DMS 273 (cell line): ENCODE measurements around the gene EMP2.
"Not testable (repeated sequence)": the region's sequence is repeated elsewhere in the genome, so short reads cannot be mapped to it uniquely, and the experiment has no call there.

Experiments used
- DNase-seq: peaks from one replicate; lab custom pipeline; 2025; ENCODE audit not compliant: unreplicated experiment; lab: John Stamatoyannopoulos, UW

Gene EMP2

GRCh38 chr16:10525214-10525825 is 55.1 kb downstream of the EMP2 start:
- DNase-seq: no peak

- no peak for DNase-seq
These were observed 57.4 kb downstream of the EMP2 start for GRCh38 chr16:10522966-10523365.

GRCh38 chr16:10521681-10522274 is 58.6 kb downstream of the EMP2 start:
- DNase-seq: peak; percentile 79

- DNase-seq: no peak
These were observed 59.4 kb downstream of the EMP2 start for GRCh38 chr16:10520869-10521578.

DNA sequence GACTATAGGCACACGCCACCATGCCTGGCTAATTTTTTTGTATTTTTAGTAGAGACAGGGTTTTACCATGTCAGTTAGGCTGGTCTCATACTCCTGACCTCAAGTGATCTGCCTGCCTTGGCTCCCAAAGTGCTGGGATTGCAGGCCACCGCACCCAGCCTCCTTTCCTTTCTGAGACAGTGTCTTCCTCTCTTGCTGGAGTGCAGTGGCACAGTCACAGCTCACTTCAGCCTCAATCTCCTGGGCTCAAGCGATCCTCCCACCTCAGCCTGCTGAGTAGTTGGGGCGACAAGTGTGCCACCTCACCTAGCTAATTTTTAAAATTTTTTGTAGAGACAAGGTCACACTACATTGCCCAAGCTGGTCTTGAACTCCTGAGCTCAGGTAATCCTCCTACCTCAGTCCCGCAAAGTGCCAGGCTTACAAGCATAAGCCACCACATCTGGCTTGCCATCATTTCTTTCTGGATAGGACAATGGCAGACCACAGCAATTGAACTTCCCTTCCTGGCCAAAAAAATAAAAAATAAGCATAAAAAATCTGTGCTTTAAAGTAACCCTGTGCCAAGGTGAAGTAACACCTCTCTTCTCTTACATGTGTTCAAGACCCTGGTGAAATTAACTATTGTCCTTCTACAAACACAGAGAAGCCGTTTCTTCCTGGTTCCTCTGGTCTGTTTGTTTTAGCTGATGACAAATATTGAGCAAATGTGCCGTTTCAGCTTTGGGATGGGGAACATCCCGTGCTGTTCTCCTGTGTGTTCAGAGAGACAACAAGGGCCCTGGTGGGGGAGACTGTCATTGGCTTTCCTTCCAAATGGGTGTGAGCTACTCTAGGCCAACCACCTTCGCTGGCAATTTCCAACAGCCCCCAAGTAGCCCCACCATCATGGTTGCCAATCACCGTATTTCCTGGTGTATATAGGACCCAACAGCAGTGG is 60.2 kb downstream of the EMP2 start:
- no peak for DNase-seq

GRCh38 chr16:10519297-10519696 is 61.1 kb downstream of the EMP2 start:
- no peak for DNase-seq

DNA sequence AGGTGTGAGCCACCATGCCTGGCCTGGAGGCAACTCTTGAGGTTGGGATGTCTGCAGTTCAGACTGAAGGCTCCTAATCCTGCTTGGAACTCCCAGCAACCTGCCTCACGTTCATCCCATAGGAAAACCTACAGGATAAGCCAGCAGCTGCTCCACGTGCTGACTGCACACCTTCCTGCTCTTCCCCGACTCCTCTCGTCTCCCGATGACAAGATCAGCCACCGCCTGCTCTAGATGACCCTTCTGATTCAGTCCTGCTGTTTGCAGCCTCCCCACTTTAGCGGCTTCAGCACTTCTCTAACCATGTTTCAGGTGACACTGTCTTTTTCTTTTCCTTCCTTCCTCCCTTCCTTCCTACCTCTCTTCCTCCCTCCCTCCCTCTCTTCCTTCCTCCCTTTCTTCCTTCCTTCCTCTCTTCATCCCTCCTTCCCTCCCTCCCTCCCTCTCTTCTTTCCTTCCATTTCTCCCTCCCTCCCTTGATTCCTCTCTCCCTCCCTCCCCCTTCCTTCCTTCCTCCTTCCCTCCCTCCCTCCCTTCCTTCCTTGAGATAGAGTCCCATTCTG is 61.8 kb downstream of the EMP2 start:
- DNase-seq: no peak

GRCh38 chr16:10517868-10518267 is 62.5 kb downstream of the EMP2 start:
- no peak for DNase-seq

GRCh38 chr16:10514369-10515055 is 65.9 kb downstream of the EMP2 start:
- DNase-seq: peak; percentile 80

DNA sequence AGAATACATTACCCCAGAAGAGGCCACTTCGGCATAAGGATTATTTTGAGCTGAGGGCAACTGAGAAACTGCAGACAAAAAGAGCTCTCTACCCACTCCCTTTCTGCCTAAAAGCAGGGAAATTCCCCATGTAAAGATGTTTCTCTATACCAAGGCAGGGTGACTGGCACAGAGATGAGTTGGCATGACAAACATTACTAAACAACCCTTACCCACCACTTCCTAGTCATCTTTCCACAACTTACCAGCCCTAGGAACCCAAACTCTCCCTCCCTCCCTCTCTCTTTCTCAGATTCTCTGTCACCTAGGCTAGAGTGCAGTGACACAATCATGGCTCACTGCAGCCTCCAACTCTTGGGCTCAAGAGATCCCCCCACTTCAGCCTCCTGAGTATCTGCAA is 68.6 kb downstream of the EMP2 start:
- DNase-seq: no peak

GRCh38 chr16:10510279-10510678 is 70.1 kb downstream of the EMP2 start:
- no peak for DNase-seq

GRCh38 chr16:10509534-10510025 is 70.8 kb downstream of the EMP2 start:
- peak; percentile 88 for DNase-seq

DNA sequence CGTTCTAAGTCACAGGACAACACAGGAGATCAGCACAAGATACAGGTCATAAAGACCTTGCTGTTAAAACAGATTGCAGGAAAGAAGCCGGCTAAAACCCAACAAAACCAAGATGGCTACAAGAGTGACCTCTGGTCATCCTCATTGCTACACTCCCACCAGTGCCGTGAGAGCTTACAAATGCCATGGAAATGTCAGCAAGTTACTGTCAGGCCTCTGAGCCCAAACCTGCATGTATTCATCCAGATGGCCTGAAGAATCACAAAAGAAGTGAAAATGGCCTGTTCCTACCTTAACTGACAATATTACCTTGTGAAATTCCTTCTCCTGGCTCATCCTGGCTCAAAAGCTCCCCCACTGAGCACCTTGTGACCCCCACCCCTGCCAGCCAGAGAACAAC is 75.1 kb downstream of the EMP2 start:
- not testable (repeated sequence) for DNase-seq

DNA sequence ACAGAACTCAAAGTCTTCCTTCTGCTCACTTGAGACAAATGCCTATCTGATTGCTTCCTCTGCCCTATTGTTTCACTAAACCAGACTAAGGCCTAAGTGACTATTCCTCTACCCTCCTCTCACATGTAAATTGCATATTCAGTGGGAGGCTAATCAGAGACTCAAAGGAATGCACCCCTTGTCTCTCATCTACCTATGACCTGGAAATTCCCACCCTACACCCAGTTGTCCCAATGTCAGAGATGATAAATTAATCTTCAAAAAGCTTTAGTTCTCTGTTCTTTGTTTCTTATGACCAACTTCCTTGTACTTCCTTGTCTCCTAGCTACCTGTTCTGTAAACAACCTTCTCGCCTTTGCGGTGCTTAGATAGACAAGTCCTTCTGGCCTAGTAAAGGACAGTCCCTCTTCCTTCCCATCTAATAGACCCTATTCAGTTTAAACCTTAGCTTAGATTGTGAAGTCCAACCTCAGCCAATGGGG is 76.0 kb downstream of the EMP2 start:
- DNase-seq: no peak

DNA sequence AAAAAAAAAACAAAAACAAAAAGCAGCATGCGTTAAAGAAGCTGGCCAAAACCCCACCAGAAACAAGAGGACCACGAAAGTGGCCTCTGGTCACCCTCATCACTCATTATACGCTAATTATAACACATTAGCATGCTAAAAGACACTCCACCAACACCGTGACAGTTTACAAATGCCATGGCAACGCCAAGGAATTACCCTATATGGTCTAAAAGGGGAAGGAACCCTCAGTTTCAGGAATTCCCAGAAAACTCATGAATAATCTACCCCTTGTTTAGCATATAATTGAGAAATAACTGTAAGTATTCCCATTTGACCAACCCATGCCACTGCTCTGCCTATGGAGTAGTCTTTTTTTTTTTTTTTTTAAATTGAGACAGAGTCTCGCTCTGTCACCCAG is 77.6 kb downstream of the EMP2 start:
- no peak for DNase-seq

DNA sequence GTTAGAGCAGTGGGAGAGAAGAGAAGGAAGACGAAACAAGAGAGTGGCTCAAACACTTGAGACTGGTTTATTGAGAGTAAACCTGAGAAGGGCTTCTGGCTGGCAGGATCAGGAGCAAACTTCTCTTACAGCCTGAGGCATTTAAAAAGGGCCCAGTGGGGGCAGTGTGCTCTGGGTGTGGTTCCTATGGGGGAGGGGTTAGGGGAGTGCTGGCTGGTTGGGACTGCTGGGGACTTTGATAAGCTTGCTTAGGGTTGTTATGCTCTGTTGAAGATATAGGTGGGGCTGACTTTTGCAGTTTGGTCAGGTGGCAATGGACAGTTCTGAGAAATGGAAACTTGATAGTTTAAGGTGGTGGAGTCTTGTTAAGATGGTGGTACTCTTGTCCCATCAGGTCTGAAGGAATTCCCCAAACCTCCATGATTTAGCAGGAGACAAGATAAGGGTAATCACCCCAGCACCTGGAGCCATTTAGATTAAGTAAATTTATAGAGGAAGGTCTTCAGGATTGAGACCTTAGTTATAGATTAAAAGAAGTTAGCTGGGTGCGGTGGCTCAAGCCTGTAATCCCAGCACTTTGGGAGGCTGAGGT is 79.3 kb downstream of the EMP2 start:
- peak; percentile 12 for DNase-seq

DNA sequence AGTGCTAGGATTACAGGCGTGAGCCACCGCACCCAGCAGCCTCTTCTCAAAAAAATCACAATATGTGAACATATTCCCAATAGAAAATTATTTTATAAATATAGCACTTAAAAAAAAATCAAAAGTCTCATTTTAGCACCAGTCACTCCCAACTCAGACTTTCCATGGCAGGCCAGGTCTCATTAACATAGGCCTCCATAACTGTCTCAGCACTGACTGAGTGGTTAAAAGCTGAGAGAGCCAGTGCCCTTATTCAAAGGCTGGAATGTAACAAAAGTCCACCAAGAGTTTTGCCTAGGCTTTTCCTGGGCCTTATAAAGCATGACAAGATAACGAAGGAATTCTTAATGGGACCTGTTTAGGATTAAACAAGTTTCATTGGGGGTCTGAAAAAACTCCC is 79.8 kb downstream of the EMP2 start:
- DNase-seq: no peak

DNA sequence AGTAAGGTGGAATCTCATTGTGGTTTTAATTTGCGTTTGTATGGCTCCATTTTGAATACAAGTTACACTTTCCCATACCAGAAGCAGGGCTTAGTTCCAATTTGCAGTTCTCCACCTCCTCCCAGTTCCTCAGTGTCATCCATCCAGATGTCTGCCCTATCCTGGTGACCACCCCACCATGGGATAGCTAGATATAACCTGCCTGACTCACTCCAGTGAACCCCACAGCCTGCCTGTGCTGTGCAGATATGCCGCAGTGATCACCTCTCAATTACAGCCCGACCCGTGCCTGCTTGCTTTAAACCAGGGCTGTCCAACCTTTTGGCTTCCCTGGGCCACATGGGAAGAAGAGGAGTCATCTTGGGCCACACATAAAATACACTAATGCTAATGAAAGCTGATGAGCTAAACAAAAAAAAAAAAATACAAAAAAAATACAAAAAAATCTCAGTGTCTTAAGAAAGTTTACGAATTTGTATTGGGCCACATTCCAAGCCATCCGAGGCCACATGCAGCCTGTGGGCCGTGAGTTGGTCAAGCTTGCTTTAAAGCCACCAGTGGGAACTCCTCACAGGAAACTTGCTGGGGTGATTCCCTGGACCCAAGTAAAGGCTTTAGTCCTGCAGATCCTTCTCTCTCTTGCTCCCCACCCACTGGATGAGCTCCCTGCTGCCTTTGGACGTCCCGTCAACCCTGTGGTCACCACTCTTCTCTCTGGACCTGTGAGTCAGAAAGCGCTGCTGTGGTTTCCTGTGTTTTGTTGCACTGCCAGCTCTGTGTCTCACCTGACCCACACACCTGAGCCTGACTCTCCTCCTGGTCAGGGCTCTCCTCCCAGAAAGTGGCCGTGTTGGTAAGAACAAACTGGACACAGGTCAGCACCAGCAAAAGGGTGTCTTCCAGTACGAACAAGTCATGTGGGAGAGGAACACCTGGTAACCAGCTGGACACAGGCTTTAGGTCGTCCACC is 83.0 kb downstream of the EMP2 start:
- no peak for DNase-seq

- DNase-seq: no peak
These were observed 85.4 kb downstream of the EMP2 start for GRCh38 chr16:10495031-10495345.
